Stimulated activated naive CD4-positive, alpha-beta T cell treated with Interleukin-2 at 50 U/mL for 16 hours (primary cell): Measurements from ENCODE around the gene KRTAP12-2.
A peak's percentile ranks its signal among the peaks of the same experiment; 100 is the strongest.

Experiments
- DNase-seq: peaks from one replicate; lab custom pipeline; 2025; lab: John Stamatoyannopoulos, UW

The KRTAP12-2 gene, protein sequence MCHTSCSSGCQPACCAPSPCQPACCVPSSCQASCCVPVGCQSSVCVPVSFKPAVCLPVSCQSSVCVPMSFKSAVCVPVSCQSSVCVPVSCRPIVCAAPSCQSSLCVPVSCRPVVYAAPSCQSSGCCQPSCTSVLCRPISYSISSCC

DNA sequence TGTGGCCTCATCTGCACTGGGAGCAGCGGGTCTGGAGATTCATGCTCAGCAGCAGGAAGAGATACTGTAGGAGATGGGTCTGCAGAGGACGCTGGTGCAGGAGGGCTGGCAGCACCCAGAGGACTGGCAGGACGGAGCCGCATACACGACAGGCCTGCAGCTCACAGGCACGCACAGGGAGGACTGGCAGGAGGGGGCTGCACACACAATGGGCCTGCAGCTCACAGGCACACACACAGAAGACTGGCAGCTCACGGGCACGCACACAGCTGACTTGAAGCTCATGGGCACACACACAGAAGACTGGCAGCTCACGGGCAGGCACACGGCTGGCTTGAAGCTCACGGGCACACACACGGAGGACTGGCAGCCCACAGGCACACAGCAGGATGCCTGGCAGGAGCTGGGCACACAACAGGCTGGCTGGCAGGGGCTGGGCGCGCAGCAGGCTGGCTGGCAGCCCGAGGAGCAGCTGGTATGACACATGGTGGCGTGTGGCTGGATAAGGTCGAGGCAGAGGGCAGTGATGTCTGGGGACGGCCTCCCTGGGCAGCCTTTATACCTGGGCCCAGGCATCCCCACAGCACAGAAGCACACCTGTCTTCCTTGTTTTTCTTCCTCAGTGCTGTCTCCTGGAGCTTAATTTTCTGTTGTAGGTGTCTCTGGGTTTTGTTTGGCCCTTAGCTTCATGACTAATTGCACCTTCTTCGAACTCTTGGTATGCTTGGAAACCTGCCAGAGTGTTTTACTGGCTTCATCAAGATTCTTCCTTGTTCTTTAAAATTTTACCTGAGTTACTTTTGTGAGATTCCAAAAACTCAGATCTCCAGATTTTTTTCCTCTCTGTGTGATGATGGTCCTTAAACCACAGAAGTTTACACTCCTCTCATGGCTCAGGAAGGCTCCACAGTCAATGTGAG is at the start of gene KRTAP12-2:
KRTAP12-2 (minus strand) TSS at position 527 of the 920 bp plus-strand sequence; CDS start at position 486, 41 bp downstream.
- DNase-seq = no peak

GRCh38 chr21:44714905-44715304 is 48.2 kb upstream of the KRTAP12-2 start:
- no peak for DNase-seq

GRCh38 chr21:44713846-44714245 is 47.1 kb upstream of the KRTAP12-2 start:
- no peak for DNase-seq

GRCh38 chr21:44713130-44713529 is 46.4 kb upstream of the KRTAP12-2 start:
- DNase-seq = no peak

GRCh38 chr21:44712203-44713028 is 45.7 kb upstream of the KRTAP12-2 start:
- no peak for DNase-seq

- DNase-seq = no peak
These were observed 44.8 kb upstream of the KRTAP12-2 start, which contains the start of gene TSPEAR for GRCh38 chr21:44711327-44712202. Gene TSPEAR, minus strand, starts transcription at chr21:44711572. Its CDS starts 58 bp downstream, at chr21:44711514.

GRCh38 chr21:44710756-44711326 is 44.1 kb upstream of the KRTAP12-2 start:
- no peak for DNase-seq

GRCh38 chr21:44710294-44710665 is 43.6 kb upstream of the KRTAP12-2 start:
- DNase-seq = no peak

DNA sequence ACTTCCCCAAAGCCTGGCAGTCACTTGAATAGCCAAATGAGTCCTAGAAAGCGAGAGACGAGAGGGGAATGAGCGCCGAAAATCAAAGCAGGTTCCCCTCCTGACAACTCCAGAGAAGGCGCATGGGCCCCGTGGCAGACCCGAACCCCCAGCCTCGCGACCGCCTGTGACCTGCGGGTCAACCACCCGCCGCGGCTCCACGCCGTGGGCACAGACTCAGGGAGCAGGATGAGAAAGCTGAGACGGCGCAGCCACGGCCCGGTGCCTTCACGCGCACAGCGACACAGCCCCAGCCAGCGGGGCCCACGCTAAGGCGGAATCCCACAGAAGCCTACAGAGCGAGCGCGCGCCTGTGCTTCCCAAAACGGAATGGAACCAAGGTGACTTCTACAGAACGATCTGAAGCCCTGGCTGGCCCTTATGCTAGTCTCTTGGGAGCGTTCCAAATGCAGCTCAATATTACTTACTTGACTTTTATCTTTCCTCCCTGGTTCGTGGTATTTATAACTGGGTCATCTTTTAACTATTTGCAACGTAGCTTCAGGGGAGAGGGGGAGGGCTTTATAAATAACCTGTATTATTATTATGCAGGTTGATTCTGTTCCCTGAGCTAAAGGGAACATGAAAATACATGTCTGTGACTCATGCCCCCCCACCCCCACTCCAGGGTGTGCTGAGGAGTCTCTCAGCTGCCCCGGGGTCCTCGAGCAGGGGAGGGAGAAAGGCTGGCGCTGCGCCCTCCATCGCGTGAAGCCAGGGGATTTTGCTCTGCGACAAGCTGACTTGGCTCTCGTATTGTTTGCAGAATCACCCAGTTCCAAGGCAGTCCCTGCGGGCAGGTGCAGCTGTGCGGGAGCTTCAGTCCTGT is 42.9 kb upstream of the KRTAP12-2 start:
- peak; percentile 14 for DNase-seq

DNA sequence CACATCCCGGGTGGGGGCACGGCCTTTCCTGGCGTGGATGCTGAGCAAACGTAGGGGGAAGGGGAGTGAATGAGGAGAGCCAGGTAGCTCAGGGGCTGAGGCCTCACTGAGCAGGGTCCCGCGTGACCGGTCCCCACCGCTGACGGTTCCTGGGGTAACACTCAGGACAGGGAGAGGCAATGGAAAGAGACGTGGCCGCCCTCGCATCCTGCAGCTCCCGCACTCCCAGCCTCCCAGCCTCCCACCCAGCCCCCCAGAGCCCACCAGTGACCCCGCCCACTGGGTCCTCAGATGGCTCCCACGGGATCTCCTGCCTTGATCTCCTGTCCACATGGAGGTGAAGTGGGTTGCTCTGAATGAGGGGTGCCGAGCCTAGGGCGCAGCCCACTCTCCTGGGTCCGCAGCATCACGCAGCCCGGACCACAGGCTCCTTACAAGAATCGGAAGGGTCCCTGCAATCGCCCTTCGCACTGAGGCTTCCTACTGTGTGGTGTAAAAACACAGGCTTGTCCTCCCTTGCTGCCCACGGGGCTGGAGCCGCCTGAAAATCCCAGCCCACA is 42.2 kb upstream of the KRTAP12-2 start:
- DNase-seq = no peak

DNA sequence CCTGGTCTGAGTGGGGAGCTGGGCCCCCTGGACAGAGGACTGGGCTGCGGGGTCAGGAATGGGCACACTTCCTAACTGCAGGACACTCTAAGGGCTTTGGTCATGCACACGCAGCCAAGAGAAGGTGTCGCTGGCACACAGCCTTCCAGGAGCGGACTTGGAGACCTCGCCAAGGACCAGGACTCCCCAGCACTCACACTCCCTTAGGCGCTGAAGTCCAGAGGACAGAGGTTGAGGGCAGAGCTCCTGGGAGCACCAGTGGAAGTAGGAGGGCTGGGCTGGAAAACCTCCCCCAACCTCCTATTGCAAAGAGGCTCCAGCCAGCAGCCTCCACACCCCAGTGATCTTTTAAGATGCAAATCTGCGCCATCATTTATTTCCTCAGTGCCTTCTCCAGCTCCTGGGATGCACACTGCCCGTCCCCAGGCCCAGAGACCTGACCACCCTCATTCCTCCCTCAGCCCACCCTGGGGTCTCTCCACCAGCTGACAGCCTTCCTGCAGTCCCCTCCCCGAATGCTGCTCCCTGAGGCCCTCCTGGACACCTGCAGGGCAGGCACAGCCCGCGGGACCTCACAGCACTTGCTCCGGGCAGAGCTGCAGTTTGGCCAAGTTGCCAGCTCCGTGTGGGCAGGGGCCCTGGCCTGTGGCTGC is 41.6 kb upstream of the KRTAP12-2 start:
- DNase-seq = no peak

DNA sequence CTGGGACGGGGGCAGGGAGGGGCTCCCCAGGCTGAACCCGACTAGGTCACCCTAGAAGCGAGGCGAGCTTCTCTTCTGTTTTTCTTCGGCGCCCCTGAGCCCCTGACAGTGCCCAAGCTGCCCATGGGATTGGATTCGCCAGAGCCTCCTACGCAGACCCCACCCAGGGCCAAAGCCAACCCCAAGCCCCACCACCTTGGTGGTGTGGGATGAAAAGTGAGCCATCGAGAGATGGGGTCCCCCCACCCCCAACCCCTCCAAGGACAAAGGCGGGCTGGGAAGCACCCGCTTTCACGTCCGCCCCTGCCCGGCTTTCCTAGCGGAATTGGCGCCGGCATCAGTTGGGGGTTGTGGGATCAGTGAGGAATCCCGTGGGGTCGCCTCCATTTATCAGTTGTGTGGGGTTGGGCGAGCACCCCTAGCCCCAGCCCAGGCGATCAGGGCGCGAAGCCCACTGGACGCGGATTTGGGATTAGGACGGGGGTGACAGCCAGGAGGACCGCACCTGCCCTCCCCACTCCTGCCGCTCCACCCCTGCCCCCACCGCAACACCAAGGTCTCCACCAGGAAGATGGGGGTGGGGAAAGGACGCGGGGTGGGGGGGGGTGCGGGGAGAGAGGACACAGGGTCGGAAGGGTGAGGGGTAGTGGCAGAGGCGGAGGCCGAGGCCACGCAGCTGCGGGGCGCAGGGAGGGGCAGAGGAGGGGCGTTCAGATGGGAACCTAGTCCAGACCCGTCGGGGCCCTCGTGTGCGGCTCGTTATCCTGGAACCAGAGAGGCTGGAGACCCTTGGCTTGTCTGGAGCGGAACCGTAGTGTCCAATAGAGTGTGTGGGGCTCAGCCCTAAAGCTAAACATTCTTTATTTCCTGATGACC is 40.2 kb upstream of the KRTAP12-2 start:
- DNase-seq = no peak

DNA sequence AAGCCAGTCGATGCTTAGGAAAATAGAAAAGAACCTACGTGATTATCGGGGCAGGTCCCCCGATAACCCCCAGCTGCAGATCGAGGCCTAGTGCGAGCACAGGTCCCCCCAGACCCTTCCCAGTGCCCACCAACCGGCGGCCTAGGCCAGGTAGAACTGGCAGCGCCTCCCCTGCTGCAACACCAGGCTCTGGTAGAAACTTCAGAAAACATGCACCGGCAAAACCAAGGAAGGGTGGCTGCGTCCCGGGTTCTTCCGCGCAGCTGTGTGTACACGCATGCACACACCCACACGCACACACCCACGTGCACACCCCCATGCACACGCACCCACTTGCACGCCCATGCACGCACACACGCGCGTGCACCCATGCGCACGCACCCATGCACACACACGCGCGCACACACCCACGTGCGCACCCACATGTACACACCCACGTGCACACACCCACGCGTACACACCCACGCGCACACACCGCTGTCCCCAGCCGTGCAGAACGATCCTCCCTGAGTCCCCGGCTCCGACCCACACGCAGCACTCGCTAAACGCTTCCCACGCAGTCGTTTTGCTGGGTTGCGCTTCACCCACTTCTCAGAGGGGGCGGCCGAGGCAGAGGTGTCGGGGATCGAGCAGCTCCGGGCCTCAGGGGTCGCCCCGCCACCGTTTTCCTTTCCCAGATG is 39.4 kb upstream of the KRTAP12-2 start:
- DNase-seq = no peak

DNA sequence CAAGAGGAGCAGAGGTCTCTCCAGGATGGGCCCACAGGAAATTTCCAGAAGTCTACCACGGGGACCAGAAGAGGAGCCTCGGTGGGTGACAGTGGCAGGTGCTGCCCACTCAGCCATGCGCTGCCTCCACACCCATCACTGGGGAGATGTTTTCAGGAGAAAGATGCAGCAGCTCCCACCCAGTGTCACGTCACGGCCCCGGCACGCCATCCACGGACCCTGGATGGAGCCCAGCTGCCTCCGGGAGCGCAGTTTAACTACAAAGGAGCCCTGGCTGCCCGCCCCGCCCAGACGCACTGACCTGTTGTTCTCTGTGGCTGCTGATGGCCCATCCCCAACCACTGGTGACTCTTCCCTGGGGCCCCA is 37.9 kb upstream of the KRTAP12-2 start:
- no peak for DNase-seq

DNA sequence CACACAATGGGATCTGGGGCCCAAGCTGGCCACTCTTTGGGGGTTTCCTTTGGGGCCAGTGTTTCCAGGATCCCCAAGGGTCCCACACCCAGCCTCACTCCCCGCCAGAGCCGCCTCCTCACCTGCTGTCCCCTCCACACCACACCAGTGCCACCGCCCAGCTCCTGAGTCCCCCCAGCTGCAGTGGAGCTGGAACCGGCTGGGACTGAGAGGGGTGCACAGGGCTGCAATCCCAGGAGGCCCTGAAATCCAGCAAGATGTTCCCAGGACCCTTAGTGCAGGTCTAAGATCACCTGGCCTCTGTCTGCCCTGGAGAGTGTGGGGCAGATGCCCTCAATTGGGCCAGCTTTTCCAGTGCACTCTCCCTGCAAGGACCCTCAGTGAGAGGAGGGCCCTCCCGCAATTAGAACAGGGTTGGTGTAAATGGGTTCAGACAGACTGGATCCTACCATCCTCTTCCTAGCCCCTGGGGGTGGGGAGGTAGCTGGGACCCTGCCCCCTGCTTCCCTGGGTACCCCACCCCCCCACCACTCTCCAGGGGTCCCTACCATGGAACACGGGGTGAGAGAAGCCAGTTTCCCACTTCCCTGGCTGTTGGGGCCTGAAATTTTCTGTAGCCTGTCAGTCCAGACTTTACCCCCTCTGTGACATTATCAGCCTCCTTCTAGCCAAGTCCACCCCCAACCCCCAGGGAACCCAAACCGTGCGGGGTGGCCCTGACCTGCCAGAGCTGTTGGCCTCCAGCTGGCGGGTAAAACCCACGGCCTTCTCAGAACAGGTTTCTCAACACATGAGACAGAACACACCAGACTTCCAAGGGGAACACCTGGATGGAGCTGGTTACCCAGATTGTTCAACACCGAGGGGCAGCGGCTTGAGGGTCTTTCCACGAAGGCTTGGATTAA is 37.3 kb upstream of the KRTAP12-2 start:
- no peak for DNase-seq

- no peak for DNase-seq
These were observed 36.4 kb upstream of the KRTAP12-2 start for GRCh38 chr21:44702973-44703730.
